22Rv1 (cell line): Measurements from ENCODE around the gene RNF112.

Source experiments
- CTCF ChIP-seq: fragments of 450-650 bp; IDR thresholded peaks from 2 replicates; pipeline ENCODE4 v1.5.1; 2017; ENCODE audit warnings: mild to moderate bottlenecking
- ZFX ChIP-seq: fragments of 450-650 bp; IDR thresholded peaks from 2 replicates; pipeline ENCODE4 v1.6.1; 2017; ENCODE audit warnings: antibody characterized with exemption, borderline replicate concordance

GRCh38 chr17:19361326-19361725, 49.7 kb upstream of the RNF112 start:
- TF ChIP-seq CTCF: no peak
- TF ChIP-seq ZFX: no peak
